ENCODE measurements around the gene ITGAD. TPM values are rescaled to one million over a fixed set of nuclear protein-coding genes. Genes with fewer than 3 reads are reported as not detected.

The ITGAD gene
- total and polyA plus RNA-seq, 2 of the 8 experiments (the other 6 are each of a cell fraction or from before 2014, with no cell fraction given): 0.06 TPM; not detected in 1

GRCh38 chr16:31385680-31386079, 7.5 kb upstream of the ITGAD start:
- Histone ChIP-seq H3K14ac (ENCODE audit: insufficient read length) (no peak overlapping the region), H4K20me1 (replicated peaks in 1 of 2; ENCODE audit: control insufficient read depth in 1 of 2, insufficient read depth in 2 of 2, low read length in 2 of 2) (peaks cover 0 to 1% of the 10 kb centered on the region in 2 experiments), H4K91ac (replicated peaks; ENCODE audit: insufficient read length, low read length) (no peak overlapping the region), H3K23me2 (ENCODE audit: low read depth, low read length) (no peaks in the 10 kb centered on the region), H3K36me3 (ENCODE audit: control insufficient read depth in 2 of 4, insufficient read depth in 4 of 4, low read length in 3 of 4) (no peaks in the 10 kb centered on the region), H3K4ac (replicated peaks; ENCODE audit: insufficient read length, low read depth, low read length) (no peak overlapping the region), H2AFZ (ENCODE audit: low read length) (no peak overlapping the region), H3K9ac (replicated peaks in 1 of 4; ENCODE audit: extremely low read depth in 1 of 4, low read depth in 3 of 4, low read length in 3 of 4) (no peak overlapping the region), H4K5ac (ENCODE audit: insufficient read length, low read depth, low read length) (no peak overlapping the region), H3K79me1 (ENCODE audit: low read depth, low read length) (no peaks in the 10 kb centered on the region), H3K18ac (ENCODE audit: extremely low read depth, low read length) (no peak overlapping the region), H2AK5ac (ENCODE audit: low read depth, low read length) (no peak overlapping the region), H2BK120ac (replicated peaks; ENCODE audit: low read depth, low read length) (no peak overlapping the region), H3K27me3 (replicated peaks in 1 of 4; ENCODE audit: control insufficient read depth in 3 of 4, extremely low read depth in 1 of 4, insufficient read depth in 3 of 4, low read length in 3 of 4) (no peaks in the 10 kb centered on the region), H4K8ac (ENCODE audit: extremely low read depth, insufficient read depth, low read length) (no peak overlapping the region), H3K4me1 (replicated peaks in 1 of 4; ENCODE audit: control insufficient read depth in 3 of 4, insufficient read depth in 4 of 4, low read length in 3 of 4) (peaks cover 0 to 1% (median 0%) of the 10 kb centered on the region in 4 experiments; a peak in 2 of 7 replicates), H2BK12ac (ENCODE audit: low read depth, low read length) (no peak overlapping the region), H3K23ac (ENCODE audit: insufficient read length) (no peak overlapping the region), H3K4me2 (ENCODE audit: insufficient read depth in 1 of 2, low read depth in 2 of 2, low read length in 2 of 2) (no peak overlapping the region), H3K4me3 (ENCODE audit: extremely low read depth in 1 of 4, insufficient read depth in 2 of 4, low read depth in 3 of 4, low read length in 4 of 4) (no peak overlapping the region), H2BK15ac (ENCODE audit: low read length) (no peak overlapping the region), H2BK5ac (ENCODE audit: low read depth, low read length) (no peak overlapping the region), H3K56ac (replicated peaks; ENCODE audit: insufficient read length, low read depth, low read length) (no peak overlapping the region), H3K9me3 (ENCODE audit: insufficient read depth in 2 of 2, low read depth in 1 of 2, low read length in 1 of 2) (peaks cover 0 to 4% of the 10 kb centered on the region in 2 experiments; a peak in 1 of 4 replicates), H3K79me2 (ENCODE audit: control insufficient read depth in 1 of 2, insufficient read depth in 2 of 2, low read length in 2 of 2) (no peaks in the 10 kb centered on the region), H2BK20ac (ENCODE audit: low read length) (no peak overlapping the region), H3K27ac (ENCODE audit: low read depth, low read length) (no peak overlapping the region)
- 94% methylated on average over 4 of the region's 4 CpGs; no CpG with 5 or more reads in 1 of the 2 experiments for WGBS, 2 experiments (ENCODE audit: extremely low coverage in 1 of 2, insufficient coverage in 1 of 2, insufficient read length in 1 of 2, insufficient replicate concordance in 2 of 2, low coverage in 1 of 2, low lambda C conversion rate in 2 of 2, missing lambda C conversion rate in 1 of 2)
- DNase-seq (ENCODE audit: low read depth in 1 of 2, low spot score in 2 of 2): no peak
- ChIA-PET CTCF (ENCODE audit: partially characterized antibody) (interaction anchor here (0.9 to 2.1 kb wide), 8 partner anchors 13 to 170 kb away, joined by 3 to 6 read pairs (median 4); no protein-coding TSS in a partner anchor), POLR2A (ENCODE audit: partially characterized antibody) (interaction anchor here (1.0 to 1.2 kb wide), 2 partner anchors 183 to 206 kb away, joined by 3 read pairs; partner anchors contain the start of gene PYCARD)
- no peak for FAIRE-seq
- TF ChIP-seq RFX5 (IDR thresholded peaks at IDR 0.05; ENCODE audit: borderline replicate concordance, low read depth, low read length) (no peak), RXRA (IDR thresholded peaks at IDR 0.05; ENCODE audit: insufficient read depth, low read depth, low read length) (no peak), EGR1 (IDR thresholded peaks at IDR 0.05; ENCODE audit: borderline replicate concordance, low read depth, low read length) (no peak), TAF7 (optimal IDR thresholded peaks at IDR 0.05; ENCODE audit: borderline replicate concordance, low read depth, low read length) (no peak), HDAC6 (IDR thresholded peaks at IDR 0.05; ENCODE audit: low read depth, low read length) (no peak), SAP30 (IDR thresholded peaks at IDR 0.05; ENCODE audit: insufficient read depth, insufficient replicate concordance, low read length) (no peak), SP4 (IDR thresholded peaks at IDR 0.05; ENCODE audit: low read length) (no peak), KDM1A (IDR thresholded peaks at IDR 0.05; ENCODE audit: borderline replicate concordance, low read length) (no peak), PHF8 (conservative IDR thresholded peaks at IDR 0.05; ENCODE audit: low read depth, low read length) (no peak), ZNF274 (IDR thresholded peaks at IDR 0.05; ENCODE audit: borderline replicate concordance, extremely low read depth, low read length) (no peak), JUN (IDR thresholded peaks at IDR 0.05; ENCODE audit: low read depth, low read length) (no peak), CTBP2 (IDR thresholded peaks at IDR 0.05; ENCODE audit: borderline replicate concordance, insufficient read depth, insufficient read length, low read length) (no peak)
- TF ChIP-seq, protein P1, sequence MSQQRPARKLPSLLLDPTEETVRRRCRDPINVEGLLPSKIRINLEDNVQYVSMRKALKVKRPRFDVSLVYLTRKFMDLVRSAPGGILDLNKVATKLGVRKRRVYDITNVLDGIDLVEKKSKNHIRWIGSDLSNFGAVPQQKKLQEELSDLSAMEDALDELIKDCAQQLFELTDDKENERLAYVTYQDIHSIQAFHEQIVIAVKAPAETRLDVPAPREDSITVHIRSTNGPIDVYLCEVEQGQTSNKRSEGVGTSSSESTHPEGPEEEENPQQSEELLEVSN (IDR thresholded peaks at IDR 0.05): no peak

Measured in H1 (cell line).